ENCODE measurements around the gene GARIN1A.
A peak's percentile ranks its signal among the peaks of the same experiment; 100 is the strongest.
"Not testable (repeated sequence)": the region's sequence is repeated elsewhere in the genome, so short reads cannot be mapped to it uniquely, and the experiment has no call there.

Gene GARIN1A

DNA sequence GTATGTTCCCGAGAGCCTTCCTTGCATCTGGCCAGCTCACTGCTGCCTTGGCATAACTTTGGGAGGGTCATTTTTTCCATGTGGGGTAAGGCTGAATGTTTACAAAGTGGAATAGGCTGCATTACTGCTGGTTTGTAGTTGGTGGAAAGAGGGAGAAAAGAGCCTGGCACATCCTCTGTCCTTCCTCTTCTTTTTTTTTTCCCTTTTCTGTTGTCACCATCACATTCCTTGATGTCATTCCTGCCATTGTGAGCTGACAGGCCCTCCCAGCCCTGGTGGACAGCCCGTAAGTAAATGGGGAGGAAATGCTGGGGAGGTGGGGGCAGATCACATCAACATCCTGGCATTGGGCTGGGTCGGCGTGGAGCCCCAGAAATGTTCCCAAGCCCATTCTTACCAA lies at the start of gene GARIN1A:
GARIN1A (plus strand) TSS at position 301 of the 400 bp plus-strand sequence. CDS start 106 bp downstream, outside the sequence.
- TF ChIP-seq, protein P1, sequence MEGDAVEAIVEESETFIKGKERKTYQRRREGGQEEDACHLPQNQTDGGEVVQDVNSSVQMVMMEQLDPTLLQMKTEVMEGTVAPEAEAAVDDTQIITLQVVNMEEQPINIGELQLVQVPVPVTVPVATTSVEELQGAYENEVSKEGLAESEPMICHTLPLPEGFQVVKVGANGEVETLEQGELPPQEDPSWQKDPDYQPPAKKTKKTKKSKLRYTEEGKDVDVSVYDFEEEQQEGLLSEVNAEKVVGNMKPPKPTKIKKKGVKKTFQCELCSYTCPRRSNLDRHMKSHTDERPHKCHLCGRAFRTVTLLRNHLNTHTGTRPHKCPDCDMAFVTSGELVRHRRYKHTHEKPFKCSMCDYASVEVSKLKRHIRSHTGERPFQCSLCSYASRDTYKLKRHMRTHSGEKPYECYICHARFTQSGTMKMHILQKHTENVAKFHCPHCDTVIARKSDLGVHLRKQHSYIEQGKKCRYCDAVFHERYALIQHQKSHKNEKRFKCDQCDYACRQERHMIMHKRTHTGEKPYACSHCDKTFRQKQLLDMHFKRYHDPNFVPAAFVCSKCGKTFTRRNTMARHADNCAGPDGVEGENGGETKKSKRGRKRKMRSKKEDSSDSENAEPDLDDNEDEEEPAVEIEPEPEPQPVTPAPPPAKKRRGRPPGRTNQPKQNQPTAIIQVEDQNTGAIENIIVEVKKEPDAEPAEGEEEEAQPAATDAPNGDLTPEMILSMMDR (conservative IDR thresholded peaks at IDR 0.05; ENCODE audit: low read depth, low read length): no peak
- no peak within 1 kb of the TSS for H3K4me3 ChIP-seq (ENCODE audit: low read depth, low read length)
- no peak for DNase-seq (ENCODE audit: low read depth)

GRCh38 chr7:128627124-128627523 lies 45.0 kb upstream of the GARIN1A start:
- H3K4me3 ChIP-seq (ENCODE audit: low read depth, low read length): not testable (repeated sequence)
- peak; percentile 13 for DNase-seq (ENCODE audit: low read depth)

DNA sequence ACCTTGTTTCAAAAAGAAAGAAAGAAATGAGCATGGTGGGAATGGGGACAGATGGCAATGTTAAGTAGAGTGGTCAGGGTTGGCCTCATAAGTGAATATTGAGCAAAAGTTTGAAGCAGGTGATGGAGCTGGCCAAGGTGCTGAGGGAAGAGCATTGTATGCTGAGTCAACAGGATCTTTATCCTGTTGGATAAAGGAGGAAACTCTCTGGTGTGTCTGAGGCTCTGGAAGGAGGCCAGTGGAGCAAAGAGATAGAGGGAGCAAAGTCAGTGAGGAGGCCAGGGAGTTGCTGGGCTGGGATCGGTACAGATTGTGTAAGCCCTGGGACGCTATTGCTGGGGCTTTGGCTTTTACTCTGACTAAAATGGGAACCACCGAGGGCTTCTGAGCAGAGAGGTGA lies 38.2 kb upstream of the GARIN1A start:
- DNase-seq (ENCODE audit: low read depth); H3K4me3 ChIP-seq (ENCODE audit: low read depth, low read length): not testable (repeated sequence)

DNA sequence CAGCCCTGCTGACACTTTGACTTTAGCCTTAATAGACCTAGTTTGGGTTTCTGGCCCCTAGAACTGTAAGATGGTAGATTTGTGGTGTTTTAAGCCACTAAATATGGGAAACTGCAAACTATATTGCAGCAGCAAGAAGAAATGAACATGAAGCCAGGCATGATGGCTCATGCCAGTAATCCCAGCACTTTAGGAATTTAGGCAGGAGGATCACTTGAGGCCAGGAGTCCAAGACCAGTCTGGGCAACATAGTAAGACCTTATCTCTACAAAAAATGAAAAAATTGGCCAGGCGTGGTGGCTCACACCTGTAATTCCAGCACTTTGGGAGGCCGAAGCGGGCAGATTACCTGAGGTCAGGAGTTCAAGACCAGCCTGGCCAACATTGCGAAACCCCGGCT lies 26.9 kb upstream of the GARIN1A start:
- not testable (repeated sequence) for DNase-seq (ENCODE audit: low read depth); H3K4me3 ChIP-seq (ENCODE audit: low read depth, low read length)

DNA sequence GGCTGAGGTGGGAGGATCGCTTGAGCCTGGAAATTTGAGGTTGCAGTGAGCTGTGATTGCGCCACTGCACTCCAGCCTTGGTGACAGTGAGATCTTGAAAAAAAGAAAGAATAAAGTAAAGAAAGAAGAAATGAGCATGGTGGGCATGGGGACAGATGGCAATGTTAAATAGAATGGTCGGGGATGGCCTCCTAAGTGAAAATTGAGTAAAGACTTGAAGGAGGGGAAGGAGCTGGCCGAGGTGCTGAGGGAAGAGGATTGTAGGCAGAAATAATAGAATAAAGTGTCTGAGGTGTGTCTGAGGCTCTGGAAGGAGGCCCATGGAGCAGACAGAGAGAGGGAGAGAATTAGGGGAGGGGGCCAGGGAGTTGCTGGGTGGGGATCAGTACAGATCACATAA lies 26.2 kb upstream of the GARIN1A start:
- H3K4me3 ChIP-seq (ENCODE audit: low read depth, low read length): not testable (repeated sequence)
- peak; percentile 12 for DNase-seq (ENCODE audit: low read depth)

DNA sequence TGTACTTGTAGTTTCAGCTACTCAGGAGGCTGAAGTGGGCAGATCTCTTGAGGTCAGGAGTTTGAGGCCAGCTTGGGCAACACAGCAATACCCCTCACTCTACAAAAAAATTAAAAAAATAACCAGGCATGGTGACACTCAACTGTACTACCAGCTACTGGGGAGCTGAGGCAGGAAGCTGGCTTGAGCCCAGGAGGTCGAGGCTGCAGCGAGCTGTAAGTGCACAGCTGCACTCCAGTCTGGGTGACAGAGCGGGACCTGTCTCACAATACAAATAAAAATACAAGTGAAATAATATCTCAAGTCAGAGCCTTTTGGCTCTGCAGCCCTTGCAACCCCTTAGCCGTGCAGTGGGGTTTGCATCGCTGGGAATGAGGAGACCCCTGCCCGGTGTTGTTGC lies 25.2 kb upstream of the GARIN1A start:
- DNase-seq (ENCODE audit: low read depth); H3K4me3 ChIP-seq (ENCODE audit: low read depth, low read length): not testable (repeated sequence)

DNA sequence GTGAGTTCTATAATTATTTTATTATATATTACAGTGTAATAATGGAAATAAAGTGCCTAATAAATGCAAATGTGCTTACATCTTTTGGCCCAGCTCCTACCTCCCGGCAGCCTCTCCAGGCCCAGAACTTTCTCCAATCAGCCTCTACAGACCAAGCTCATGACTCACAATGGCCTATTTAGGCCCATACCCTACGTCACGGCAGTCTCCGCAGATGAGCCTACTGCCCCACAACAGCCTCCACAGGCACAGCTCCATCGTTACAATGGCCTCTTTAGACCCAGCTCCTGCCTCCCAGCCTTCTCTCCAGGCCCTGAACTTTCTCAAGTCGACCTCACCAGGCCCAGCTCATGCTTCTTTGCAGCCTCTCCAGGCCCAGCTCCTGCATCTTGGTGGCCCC lies 21.0 kb upstream of the GARIN1A start:
- not testable (repeated sequence) for DNase-seq (ENCODE audit: low read depth); H3K4me3 ChIP-seq (ENCODE audit: low read depth, low read length)

GRCh38 chr7:128652606-128653005 lies 19.5 kb upstream of the GARIN1A start:
- DNase-seq (ENCODE audit: low read depth); H3K4me3 ChIP-seq (ENCODE audit: low read depth, low read length): not testable (repeated sequence)

DNA sequence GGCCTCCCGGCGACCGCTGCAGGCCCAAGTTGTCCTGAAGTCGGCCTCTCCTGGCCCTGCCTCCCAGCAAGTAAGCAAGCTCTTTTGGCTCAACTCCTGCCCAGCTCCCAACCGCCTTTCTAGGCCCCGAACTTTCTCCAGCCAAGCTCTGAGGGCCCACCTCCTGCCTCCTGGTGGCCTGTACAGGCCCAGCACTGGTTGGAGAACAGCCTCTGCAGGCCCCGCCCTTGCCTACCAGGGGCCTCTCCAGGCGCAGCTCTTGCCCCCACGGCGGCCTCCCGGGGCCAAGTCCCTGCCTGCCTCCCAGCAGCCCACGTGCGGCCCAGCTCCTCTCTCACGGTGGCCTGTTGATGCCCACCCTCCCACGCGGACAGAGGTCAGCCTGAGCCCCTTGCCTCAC lies 18.9 kb upstream of the GARIN1A start:
- DNase-seq (ENCODE audit: low read depth); H3K4me3 ChIP-seq (ENCODE audit: low read depth, low read length): not testable (repeated sequence)

- DNase-seq (ENCODE audit: low read depth): not testable (repeated sequence)
Observed at GRCh38 chr7:128654080-128654479, 18.0 kb upstream of the GARIN1A start.

GRCh38 chr7:128654501-128654900 lies 17.6 kb upstream of the GARIN1A start:
- DNase-seq (ENCODE audit: low read depth); H3K4me3 ChIP-seq (ENCODE audit: low read depth, low read length): not testable (repeated sequence)

More at GRCh38 chr7:128654080-128654479, 18.0 kb upstream of the GARIN1A start:
- not testable (repeated sequence) for H3K4me3 ChIP-seq (ENCODE audit: low read depth, low read length)

- DNase-seq (ENCODE audit: low read depth); H3K4me3 ChIP-seq (ENCODE audit: low read depth, low read length): not testable (repeated sequence)
Observed at GRCh38 chr7:128658428-128658827, 13.7 kb upstream of the GARIN1A start.

GRCh38 chr7:128660596-128660995 lies 11.5 kb upstream of the GARIN1A start:
- H3K4me3 ChIP-seq (ENCODE audit: low read depth, low read length): no peak overlapping the region
- TF ChIP-seq, protein P1 (conservative IDR thresholded peaks at IDR 0.05; ENCODE audit: low read depth, low read length): no peak
- no peak for DNase-seq (ENCODE audit: low read depth)

All from choroid plexus epithelial cell (primary cell).